ENCODE data around the gene HOXA4.

HOXA4 gene

DNA sequence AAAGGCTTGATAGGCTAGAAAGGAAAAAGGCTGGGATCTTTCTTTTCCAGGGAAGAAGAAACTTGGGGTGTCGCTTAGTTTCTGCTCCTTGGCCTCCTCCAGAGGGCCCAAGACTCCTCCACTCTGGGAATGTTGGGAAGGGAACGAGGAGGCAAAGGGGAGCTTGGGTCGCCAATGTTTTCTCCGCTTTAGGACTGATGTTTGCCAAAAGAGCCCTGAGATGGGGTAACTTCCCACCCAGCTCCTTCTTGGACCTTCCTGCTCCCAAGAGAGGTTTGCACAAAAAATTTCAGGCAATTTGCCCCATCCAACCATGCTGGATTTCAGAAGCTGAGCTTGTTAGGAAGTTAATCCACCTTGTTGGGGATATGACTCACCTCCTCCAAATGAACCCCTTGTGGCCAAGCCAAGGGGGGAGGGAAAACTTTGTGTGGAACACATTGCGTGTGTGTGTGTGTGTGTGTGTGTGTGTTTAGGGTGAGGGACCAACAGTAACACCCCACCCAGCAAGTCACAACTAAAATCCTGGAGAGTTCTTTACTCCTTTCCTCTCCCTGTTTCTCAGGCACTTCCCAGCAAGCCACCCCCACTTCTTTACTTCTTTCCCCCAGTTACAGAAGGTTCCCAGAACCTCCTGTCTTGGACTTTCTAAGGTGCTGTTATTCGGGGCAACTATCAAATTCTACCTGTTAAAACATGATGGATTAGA lies 19.4 kb downstream of the HOXA4 start:
- no peak overlapping the region for H3K4me3 ChIP-seq (ENCODE audit: low read length)
- DNase-seq (ENCODE audit: low read depth, low spot score), result no peak

DNA sequence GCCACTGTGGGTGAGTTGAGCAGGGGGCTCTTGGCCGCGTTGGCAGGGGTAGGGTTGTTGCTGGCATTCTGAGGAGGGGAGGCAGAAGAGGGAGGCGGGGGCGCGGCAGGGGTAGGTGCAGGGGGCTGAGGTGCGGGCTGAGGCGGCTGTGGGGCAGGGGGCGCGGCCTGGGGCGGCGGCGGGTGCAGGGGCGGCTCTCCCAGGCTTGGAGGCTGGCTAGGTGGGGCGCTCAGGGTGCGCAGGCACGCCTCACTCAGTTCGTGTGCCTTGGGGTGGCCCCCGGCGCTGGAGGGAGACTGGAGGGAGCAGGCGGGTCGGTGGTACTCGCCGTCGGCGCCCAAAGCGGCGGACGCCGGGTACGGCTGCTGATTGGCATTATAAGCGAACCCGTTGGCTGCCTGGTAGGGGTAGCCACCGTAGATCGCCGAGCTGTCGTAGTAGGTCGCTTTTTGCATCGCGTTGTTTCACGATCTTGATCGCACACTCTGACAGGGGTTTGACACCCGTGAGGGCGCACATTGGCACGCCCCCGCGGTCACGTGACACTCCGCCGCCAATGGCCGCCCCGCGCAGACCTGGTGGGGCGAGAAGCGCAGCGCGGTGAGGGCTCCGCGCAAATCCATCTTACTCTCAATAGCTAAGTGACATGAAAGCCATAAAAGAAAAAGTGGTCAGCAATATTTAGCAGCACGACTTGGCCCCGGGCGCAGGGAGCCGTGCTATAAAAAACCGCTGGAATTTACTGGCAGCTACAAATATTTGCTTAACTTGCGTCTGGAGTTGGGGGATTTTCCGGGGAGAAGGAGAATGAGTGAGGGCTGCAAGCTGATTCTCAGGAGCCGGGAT lies 20.1 kb downstream of the HOXA4 start:
- DNase-seq (ENCODE audit: low read depth, low spot score), result no peak
- no peak overlapping the region for H3K4me3 ChIP-seq (ENCODE audit: low read length)

DNA sequence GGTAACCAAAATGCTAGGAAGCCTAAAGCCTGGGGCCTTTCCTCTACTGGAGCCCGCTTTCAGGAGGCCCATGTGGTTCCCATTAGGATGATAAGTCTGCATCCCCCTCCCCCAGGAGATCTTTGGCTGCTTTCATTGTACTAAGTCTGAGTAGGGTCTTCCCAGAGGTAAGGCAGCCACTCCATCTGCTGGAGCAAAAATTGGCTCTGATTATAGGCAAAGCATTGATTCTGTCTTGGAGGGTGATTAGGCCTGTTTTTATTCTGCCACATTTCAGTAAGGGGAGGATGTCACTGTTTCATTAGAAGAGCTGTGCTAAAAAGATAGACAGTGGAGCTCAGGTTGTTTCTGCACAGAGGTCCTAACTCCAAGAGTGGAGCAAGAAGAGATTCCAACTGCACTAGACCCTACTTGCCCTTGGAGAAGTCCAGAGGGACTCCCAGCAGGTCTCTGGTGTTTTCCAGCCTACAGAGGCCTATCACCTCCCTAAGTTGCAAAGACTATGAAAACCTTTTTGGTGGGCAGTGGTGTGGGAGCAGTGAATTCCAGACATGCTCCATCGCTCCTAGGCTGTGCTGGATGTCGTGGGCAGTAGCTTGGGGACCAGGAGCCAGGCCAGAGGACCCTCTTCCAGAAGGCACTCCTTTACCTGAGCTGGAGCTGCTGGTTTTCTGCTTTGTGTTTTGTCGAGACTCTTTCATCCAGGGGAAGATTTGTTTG lies 20.9 kb downstream of the HOXA4 start:
- no peak overlapping the region for H3K4me3 ChIP-seq (ENCODE audit: low read length)

DNA sequence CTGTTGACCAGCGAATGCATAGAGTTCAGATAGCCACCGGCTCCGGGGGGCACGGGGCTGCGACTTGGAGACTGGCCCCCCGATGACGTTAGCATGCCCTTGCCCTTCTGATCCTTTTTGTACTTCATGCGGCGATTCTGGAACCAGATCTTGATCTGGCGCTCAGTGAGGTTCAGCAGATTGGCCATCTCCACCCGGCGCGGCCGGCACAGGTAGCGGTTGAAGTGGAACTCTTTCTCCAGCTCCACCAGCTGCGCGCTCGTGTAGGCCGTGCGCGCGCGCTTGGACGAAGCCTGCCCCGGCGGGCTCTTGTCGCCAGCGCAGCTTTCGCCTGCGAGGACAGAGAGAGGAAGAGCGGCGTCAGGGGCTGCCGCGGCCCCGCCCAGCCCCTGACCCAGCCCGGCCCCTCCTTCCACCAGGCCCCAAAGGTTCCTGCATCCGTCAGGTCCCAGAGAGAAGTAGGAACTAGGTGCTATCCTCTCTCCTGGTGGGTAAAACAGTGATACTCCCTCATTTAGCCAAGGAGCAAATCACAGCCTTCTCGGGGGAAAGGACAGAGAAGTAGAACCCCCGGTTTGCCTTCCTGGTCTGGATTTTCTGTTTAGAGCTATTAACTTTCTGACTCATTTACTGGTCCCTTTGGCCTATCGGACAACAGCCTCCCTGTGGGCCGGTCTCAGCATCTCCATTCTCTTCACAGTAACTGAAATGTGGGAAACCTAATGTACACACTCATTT lies 22.0 kb downstream of the HOXA4 start:
- no peak overlapping the region for H3K4me3 ChIP-seq (ENCODE audit: low read length)
- DNase-seq (ENCODE audit: low read depth, low spot score), result no peak

More for the DNA sequence above, 20.9 kb downstream of the HOXA4 start:
- no peak for DNase-seq (ENCODE audit: low read depth, low spot score)

DNA sequence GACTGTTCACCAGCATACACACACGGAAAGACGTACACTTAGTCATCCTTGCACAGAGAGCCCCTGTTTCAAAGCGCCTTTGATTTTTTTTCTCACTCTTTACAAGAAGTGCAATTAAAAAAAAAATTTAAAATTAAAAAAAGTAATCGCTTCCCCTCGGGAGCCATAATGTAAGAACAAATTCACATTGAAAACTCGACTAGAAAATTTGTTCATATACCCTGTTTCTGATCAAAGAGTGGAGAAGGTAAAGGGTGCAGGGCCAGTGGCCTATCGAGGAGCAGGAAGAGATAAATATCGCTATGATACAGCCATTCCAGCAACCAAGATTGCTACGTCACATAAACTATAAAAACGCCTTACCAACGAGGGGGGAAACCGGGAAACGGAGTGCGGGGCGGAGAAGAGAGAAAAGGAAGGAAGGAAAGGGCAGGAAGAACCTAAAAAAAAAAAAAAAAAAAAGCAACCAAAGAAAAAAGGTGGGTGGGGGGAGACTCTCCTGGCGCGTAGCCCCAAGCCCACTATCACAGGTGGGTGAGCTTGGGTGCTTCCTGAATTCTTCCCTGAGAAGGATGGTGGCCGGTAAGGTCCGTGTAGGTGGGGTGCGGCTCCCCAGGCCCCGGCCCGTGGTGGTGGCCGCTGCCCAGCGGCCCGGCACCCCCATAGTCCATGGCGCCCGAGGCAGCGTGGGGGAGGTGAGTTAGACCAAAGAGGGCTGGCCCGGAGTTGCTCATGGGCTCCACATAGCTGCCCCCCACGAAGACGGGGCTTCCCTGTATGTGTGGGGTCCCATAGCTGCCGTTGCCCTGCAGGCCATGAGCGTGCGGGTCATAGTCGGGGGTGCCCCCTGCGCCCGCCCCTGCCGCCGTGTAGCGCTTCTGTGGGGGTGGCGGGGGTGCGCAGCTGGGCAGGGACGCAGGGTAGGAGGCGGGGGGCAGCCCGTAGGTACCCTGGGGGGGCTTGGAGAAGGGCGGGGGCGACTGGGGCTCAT lies 22.9 kb downstream of the HOXA4 start:
- no peak overlapping the region for H3K4me3 ChIP-seq (ENCODE audit: low read length)
- no peak for DNase-seq (ENCODE audit: low read depth, low spot score)

DNA sequence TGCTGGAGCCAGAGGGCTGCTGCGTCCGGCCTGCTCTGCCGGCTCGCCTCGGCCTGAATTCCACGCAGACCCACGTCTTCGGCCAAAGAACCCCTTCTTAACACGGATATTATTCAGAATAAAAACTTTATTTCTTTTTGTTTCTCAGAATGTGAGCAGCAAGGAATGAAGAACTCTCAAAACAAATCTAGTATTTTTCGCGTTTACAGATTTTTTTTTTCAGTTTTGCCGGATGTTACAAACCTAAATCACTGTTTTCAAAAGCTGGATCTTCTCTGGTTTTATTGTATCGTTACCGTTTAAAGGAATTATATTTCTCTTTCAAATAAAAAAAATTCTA lies 23.7 kb downstream of the HOXA4 start:
- DNase-seq (ENCODE audit: low read depth, low spot score), result no peak
- no peak overlapping the region for H3K4me3 ChIP-seq (ENCODE audit: low read length)

DNA sequence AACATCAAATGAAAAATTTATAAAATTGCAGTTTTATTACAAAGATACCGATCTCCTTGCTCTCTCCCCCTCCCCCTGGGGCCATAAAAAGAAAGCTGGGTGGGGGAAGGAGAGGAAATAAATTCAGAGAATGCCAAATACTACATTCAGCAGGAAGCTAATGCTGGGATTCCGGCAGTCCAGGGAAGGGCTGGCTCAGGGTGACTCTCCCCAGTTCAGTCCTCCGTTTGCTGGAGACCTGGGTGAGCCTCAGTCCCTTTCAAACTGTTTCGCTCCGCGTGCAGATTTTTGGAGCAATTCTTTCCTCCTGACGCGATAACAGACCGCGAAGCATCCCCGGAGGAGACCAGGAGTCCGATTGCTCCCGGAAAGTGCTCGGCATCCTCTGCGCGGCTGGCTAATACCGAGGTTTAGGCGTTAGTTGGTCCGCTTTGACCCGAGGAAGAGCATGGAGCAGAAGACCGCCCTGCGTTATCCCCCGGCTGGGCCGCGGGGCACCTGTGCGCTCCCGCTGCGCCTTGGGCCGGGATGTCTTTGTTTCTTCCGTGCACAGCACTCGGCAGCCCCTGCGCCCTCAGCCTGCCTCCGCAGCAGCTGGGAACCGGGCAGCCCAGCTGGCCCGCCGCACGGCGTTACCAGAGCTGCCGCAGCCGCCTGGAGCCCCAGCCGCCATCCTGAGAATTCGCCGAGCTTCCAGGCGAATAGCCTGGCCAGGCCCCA lies 24.2 kb downstream of the HOXA4 start:
- no peak overlapping the region for H3K4me3 ChIP-seq (ENCODE audit: low read length)
- DNase-seq (ENCODE audit: low read depth, low spot score), result no peak

DNA sequence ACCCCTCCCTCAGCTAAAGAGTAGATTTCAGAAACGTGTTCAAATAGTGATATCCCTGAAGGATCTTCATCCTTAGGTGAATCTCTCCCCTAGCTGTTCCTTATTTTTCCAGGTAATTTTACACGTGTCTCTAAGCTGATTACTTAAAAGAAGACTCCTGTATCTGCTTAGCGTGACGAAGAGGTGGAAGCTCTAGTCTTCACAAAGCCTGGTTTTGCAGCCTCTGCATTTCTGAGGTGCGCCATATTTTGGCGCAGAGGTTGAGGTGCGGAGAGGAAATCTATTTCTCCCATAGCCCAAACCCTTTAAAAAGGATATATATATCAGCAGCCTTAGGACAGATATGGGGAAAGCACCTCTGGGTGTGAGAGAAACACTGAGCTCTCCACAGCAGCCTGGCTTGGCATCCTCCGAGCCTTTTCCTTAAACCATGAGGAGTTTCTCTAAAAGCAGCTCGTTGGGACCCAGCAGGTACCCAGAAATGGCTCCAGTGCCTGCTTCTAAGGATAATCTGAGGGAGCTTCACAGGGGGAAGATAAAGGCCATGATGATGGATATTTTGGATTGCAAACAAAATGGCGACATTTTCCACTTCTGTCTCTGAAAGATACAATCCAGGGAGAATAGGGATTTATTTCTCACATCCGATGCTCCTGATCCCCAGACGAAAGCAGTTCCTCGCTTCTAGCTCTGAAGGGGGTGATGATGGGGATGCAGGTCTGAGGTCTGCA lies 25.1 kb downstream of the HOXA4 start:
- DNase-seq (ENCODE audit: low read depth, low spot score), result no peak
- no peak overlapping the region for H3K4me3 ChIP-seq (ENCODE audit: low read length)

DNA sequence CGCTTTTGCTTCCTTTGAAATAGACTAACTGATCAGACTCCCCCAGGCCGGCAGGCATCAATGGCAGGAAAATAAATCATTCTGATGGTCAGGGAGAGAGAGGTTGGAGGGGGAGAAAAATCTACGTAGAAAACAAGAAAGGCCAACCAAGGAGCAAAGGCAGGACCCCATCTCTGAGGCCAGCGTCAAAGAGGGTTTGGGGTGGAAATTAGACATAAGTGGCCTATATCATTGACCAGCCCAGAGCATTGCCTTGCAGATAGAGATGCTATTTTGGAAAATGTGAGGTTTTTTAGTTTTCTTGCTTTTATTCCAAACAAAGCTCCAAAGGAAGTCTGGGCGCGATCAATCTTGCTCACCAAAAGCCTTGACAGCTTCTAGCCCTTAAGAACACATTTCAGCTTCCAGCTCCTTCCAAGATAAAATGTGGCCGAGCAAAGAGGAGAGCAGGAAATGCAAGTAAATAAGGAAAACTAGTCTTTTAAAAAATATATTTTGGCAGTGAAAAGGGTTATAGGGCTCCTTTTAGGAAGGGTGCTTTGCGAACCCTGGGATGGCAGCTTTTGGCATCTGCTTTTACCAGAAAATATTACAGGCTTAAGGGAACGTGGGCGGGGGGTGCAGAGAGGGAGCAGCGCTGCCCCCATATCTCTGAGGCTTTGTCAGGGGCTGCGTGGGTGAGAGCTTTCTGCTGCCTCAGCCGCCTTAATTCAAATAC lies 26.1 kb downstream of the HOXA4 start:
- H3K4me3 ChIP-seq (ENCODE audit: low read length), result no peak overlapping the region
- DNase-seq (ENCODE audit: low read depth, low spot score), result no peak

DNA sequence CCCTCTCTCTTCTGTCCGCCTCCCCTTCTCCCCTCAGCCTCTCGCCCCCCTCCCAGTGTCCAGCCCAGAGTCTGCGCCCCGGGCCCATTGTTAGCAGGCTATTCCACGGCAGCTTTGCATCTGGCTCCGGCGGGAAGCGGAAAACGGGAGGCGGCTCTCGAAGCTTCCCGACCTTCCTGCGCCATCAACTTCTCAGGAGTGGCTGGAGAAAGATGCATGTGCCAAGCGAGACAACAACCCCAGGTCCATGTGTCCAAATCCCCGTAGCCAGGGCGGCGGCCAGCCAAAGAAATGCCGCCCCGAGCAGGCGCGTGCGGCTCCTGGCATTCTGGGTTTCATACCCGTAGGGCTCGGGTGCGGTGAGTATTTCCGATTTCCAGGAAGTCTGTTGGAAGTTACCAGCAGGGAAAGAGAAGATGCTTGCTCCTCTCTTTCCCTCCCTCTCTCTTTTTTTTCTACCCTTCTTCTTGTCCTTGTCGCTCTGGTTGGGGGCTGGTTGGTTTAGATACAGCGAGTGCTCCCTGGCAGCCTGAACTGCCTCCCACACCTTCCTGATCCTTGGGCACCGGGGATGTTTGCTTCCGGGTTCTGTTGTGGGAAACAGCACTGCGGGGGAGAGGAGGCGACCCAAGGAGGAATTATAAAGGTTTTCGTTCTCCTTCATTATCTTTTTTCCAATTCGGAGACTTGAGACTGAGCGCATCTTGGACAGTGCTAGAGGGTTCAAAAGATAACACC lies 26.9 kb downstream of the HOXA4 start:
- H3K4me3 ChIP-seq (ENCODE audit: low read length), result no peak overlapping the region
- DNase-seq (ENCODE audit: low read depth, low spot score), result no peak

DNA sequence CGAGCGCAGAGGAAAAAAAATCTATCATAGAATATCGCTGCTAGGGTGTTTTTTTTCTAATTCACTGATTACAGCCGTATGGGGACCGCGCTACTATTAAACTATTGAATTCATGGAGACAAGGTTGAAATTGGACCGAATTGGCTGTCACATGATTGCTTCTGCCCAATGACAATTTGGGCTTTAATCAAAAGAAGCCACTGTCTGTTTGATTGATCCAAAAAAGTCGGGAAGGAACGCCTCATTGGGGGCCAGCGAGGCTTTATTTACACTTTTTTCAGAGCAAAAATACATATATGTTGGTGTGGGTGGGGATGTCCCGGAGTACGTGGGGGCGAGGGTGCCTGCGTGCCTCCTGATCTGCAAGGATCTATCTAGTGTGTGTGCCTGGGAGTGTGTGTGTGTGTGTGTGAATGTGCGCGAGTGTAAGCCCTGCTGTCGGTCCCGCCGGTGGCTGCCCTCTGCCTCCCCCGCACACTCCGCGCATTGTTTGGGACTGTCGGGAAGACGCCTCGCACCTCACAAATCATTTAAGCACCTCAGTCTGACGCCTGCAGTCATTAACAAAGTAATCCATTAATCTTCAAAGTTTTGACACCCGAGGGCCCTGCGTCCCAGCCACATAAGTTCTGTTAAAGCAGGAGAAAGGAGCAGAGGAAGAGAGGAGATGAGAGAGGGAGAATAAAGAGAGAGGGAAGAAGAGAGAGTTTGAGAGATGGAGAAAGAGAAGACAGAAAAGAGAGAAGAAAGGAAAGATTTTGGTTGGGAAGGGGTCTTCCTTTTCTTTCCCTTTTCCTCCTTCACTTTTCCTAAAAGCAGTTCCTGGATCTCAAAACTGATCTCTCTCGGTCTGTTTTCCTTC lies 27.7 kb downstream of the HOXA4 start, which contains the start of gene HOXA2:
Gene HOXA2 (minus strand): TSS at position 103 of the 862 bp plus-strand sequence. CDS start 183 bp downstream, outside the sequence.
- DNase-seq (ENCODE audit: low read depth, low spot score), result no peak
- no peak within 1 kb of the TSS for H3K4me3 ChIP-seq (ENCODE audit: low read length)

DNA sequence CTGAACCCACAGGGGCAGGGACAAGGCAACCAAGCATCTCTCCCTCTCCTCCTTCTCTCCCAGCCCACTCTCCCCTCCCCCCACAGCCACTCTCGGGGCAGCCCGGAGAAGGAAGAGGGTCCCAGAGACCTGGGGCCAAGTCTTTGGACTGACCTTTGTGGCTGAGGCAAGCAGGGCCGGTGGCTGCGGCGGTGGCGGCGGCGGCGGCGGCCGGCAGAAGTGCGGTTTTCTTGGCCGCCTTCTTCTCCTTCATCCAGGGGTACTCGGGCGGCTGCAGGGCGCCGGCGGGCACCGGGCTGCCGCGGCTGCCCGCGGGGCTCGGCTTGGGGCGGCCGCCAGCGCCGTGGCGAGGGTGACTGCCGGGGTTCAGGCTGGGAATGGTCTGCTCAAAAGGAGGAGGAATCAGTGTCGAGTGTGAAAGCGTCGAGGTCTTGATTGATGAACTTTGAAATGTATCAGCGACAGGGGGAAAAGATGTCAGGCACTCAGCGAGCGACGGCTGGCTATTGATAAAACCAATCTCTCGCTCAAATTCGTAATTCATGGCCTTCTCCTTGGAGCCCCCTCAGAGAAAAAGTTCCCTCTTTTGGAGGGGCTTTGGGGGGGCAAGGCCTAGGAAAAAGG lies 28.5 kb downstream of the HOXA4 start:
- H3K4me3 ChIP-seq (ENCODE audit: low read length), result no peak overlapping the region
- no peak for DNase-seq (ENCODE audit: low read depth, low spot score)

DNA sequence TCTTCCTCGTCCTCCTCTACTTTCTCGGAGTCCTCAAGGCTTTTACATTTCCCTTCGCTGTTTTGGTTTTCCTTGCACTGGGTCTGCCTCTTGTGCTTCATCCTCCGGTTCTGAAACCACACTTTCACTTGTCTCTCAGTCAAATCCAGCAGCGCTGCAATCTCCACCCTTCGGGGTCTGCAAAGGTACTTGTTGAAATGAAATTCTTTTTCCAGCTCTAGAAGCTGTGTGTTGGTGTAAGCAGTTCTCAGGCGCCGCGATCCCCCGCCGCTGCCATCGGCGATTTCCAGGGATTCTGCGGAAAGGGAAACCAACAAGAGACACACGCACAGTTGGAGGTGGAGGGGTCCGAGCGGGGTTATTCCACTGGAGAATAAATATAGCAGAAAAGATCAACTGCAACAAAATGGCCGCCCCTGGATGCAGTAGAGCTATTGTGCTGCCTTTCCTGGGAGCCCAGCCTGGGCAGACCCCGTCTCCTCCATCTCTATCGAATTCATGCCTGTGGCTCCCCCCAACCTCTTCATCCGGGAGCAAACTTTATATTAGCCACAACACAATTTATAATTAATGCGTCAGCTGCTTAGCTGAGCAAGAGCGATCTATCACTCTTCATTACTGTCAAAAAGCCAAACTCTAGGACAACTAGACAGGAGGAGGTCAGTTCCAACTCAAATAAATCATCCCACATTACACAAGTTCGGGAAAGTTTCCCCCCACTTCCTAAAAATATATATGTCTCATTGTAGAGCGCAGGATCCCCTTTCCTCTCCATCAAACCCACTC lies 29.2 kb downstream of the HOXA4 start:
- DNase-seq (ENCODE audit: low read depth, low spot score), result no peak
- no peak overlapping the region for H3K4me3 ChIP-seq (ENCODE audit: low read length)

DNA sequence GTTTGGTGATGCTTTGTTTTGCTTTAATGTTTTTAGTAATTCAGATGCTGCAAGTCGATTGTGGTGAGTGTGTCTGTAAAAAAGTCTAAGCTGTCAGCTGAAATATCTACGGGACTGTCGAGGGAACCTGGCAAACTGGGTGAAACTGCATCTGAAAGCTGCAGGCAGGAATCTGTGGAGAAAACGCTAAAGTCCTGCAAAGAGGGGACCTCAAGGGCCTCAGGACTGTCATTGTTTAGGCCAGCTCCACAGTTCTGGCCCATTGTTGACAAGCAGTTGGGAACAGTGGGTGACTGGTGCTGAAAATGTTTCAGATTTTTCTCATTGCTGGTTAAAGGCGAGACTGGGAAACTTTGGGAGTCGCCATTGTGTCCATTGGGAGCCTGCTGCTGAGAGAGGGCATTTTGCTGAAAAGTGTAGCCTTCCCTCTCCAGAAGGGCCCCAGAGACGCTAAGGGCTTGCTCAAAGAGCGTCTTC lies 29.8 kb downstream of the HOXA4 start:
- no peak for DNase-seq (ENCODE audit: low read depth, low spot score)
- no peak overlapping the region for H3K4me3 ChIP-seq (ENCODE audit: low read length)

Measured in Jurkat, Clone E6-1 (cell line).